NCI-H146 treated with DMSO at 0.1 percent for 48 hours (cell line): ENCODE data around the gene ZFYVE28.
"Not testable (repeated sequence)": the region's sequence is repeated elsewhere in the genome, so short reads cannot be mapped to it uniquely, and the experiment has no call there.

Source experiments
- DNase-seq: peaks from one replicate; lab custom pipeline; 2025; ENCODE audit not compliant: unreplicated experiment; lab: John Stamatoyannopoulos, UW

ZFYVE28 gene

GRCh38 chr4:2231082-2231481 lies 187.4 kb downstream of the ZFYVE28 start:
- no peak for DNase-seq

DNA sequence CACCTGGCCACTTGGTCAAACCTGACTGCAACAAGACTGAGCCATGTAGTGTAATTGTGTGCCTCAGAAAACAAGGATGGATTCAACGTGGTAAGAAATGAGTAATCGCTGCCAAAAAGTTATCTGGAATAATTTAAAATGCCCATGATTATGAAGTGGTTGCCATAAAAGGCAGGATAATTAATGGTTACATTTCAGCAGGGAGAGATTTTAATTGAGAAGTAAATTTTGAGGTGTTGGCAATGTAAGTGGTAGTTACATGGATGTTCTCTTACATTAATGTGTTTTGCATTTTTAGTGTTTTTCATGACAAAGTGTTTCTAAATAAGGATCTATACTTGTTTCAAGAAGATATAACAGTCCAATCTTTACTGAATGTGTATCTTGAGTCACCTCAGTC lies 192.2 kb downstream of the ZFYVE28 start:
- DNase-seq = no peak

DNA sequence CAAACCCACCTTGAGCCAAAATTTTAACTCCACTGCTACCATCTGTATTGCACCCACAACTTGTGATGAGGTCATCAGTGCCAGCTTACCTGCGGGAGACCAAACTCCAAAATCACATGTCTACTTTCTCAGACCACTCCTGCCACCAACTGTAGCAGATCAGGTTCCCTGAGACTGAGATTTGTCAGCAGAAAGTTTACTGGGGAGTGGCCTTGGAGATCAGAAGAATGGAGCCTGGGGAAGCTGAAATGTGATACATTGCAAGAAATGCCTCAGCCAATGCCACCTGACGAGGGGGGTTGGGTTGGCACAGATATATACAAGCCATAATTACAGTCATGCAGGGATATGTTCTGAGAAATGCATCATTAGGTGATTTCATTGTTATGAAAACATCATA lies 195.6 kb downstream of the ZFYVE28 start:
- DNase-seq = no peak

- not testable (repeated sequence) for DNase-seq
Observed at GRCh38 chr4:2221378-2221777, 197.1 kb downstream of the ZFYVE28 start.

GRCh38 chr4:2220016-2220630 lies 198.3 kb downstream of the ZFYVE28 start:
- peak; percentile 47 for DNase-seq
